Dermis microvascular lymphatic vessel endothelial cell (primary cell): ENCODE results near the gene PCAT7. TPM values are rescaled to one million over a fixed set of nuclear protein-coding genes. Genes with fewer than 3 reads are reported as not detected.

Source experiments
- DNase-seq, 2 donors: peaks; one replicate each; pipeline versions ENCODE4 v3.0.0 to v3.0.0-alpha.2; 2010; ENCODE audit warnings: low read depth in 2 of 2
- total RNA-seq: library from RNA; depleted of rRNA; stranded (reverse); fragments of >200 nt; gene quantifications from 2 replicates; pipeline ENCODE4 v1.2.1, GENCODE V29; 2014

Gene PCAT7
- total RNA-seq, 1 donor from 2014 or later: not detected

DNA sequence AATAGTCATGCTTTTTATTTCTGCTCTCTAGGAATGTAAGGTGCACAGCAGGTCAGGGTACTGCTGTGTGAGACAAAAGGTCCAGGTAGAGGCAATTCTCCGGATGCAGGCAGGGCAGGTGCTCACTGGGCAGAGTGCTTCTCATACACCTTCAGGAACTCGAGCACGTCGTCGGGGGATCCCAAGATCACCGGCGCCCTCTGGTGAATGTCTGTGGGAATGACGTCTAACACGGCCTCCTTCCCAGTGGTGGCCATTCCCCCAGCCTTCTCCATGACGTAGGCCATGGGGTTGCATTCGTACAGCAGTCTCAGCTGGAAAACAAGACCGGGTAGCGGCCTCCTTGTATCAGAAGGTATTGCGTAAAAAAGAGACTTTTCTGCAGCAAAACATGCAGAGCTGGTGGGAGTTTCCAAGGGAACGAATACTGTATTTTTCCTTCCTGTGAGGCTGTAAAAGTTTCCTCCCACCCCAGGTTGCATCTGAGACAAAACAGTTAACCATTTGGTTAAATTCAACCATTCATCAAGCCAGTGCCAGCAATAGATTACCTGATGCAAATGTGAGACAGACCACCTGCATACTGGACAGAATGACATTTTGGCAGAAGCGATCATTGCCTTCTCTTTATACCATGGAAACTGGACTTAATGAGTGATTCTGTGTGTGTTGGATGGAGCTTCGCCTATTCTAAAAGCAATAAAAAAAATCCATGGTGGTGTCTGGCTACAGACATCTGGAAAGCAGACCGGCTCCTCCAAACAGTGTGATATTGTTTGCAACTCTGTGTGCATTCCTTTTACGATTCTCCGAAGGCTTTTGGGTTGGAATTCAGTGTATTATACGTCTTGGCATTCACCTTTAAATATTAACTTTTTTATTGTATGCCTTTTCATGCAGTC, 48.6 kb downstream of the PCAT7 start:
- peak in 1 of 2 donors; percentile 55 for DNase-seq

DNA sequence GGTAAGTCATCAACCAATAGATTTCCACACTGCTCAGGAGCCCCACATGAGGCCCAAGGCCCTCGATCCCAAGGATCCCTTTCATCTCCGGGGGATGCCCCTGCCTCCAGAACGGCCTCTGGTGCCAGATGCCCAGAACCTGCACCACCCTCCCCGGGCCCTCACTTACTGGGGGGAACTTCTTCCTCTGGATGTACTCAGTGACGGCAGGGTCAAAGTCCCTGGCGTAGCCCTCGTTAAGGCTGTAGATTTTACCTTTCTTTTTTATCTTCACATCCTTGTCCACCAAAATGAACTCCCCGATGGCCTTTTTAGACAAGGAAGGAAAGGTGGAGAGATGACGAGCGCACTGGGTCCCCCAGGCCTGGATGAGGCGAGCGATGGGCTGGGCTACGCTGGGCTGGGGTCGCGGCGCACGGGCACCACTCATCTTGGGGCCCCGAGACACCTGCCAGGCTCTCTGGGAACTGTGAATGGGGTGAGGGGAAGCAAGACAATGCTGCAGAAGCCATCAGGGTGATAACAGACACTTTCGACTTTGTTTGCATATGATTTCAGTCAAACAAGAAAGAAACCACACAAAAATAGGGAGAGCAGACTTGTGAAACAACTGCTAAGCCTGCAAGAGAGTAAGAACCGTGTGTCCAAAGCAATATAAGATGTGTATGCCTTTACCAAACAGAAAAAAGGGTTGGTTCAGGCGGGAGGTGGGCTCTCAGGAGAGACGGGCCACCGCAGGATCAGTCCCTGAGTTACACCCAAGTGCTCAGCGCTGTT, 52.0 kb downstream of the PCAT7 start:
- DNase-seq: no peak

DNA sequence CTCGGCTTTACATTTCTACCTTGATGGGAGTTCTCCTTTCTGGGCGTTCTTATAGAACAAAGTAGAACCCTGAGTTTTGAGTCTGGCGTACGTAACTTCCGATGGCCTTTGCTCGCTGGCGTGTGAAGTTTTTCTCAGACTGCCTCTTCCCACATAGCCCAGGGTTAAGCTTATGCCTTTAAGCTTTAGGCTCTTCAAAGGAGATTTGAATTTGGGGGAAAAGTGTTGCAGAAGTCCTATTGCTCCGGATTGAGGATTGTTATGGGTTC, 52.5 kb downstream of the PCAT7 start:
- DNase-seq: no peak

DNA sequence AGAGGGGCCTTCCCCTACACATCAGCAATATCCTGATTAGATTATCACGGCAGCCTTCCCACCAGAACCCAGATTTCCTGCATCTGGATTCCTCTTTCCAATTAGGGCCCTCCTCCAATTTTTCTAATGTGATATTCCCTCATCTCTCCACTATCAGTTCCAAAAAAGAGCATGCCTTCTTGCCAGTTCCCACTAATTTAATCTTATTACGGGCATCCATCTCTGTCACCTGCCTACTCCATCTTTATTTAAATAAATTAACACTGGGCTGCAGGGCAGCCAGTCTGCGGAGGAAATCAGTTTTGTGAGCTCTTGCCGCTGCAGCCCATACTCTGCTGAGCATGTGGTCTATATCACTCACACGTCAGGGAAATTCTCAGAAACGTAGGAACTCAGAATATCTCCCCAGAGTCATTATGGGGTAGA, 55.3 kb downstream of the PCAT7 start:
- DNase-seq: no peak

DNA sequence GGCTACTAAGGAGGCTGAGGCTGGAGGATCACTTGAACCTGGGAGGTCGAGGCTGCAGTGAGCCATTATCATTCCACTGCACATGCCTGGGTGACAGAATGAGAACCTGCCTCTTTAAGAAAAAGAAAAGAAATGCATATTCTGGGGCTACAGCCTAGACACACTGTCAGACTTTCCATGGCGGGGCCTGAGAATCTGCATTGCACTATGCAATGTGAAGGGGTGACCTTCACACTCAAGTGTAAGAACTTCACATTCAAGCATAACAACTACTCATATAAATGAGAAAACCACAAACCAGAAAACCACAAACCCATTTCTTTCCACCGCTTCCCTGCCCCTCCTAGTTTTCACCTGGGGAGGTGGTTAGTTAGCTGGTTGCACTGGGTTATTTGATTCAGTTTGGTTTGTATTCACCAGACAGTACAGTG, 56.8 kb downstream of the PCAT7 start:
- DNase-seq: no peak

DNA sequence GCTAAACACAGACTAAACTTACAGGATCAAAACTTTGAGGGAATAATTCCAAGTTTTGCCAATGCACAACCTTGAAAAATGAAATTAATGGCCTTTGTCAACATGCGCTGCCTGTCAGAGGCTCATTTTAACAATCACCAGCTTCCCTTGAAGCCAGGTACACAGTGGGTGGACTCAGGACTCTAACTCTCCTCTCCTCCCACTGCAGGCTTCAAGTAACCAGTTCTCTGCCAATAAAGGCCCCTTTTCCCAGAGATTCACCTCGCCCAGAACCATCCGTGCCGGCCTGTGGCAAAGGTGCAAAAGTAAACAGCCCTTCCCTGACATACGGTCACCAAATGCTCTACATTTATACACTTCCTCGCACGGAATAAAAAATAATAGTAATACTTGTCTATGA, 57.2 kb downstream of the PCAT7 start:
- no peak for DNase-seq

DNA sequence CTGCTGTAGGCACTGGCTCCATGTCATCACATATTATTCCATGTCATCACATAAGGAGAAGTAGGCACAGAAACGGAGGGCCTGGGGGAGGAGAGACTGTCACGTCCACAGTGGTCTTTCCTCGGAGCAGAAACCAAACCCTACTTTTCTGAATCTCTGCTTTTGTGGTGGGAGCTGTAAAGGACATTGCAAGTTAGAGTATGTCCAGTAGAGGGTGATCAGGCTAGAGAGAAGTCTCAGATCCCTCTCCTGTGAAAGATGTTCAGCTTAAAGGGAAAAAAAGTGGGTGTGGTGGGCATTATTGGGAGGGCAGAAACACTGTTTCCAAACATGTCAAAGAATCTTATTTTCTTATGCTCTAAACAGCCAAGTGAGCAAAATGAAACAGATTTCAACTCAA, 58.1 kb downstream of the PCAT7 start:
- no peak for DNase-seq

DNA sequence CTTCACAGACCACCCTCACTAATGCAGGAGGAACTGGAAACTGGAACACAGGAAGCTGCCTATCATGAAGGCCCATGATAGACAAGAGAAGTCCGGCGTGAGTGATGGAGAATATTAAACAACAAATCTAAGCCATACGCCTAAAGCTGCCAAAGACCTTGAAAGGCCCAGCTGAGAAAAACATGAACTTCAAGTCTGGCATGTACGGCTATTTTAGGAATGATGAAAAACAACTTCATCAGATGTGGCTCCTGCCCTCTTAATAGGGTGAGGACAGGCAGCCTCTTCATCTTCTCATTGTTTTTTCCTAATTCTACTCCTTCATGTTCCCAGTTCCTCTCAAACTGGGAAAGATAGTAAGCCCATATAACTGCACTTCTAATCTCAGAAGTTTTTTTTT, 64.1 kb downstream of the PCAT7 start:
- DNase-seq: no peak

Other genes with a start within 250 kb of the PCAT7 start
- gene NUTM2F, start 226.4 kb upstream of the PCAT7 start, total RNA-seq: not detected in 2 replicates
- gene FBP2, start 38.7 kb downstream of the PCAT7 start, total RNA-seq: not detected in 2 replicates
- gene FBP1, start 84.4 kb downstream of the PCAT7 start, total RNA-seq: 0.51 and 0.64 TPM in 2 replicates
- gene AOPEP, start 171.6 kb downstream of the PCAT7 start, total RNA-seq: 24.6 and 28.3 TPM in 2 replicates